Stimulated activated CD4-positive, alpha-beta T cell treated with anti-CD3 and anti-CD28 coated beads, Interleukin-2, amount 100 ng/mL, for 24 hours (primary cell): Measurements from ENCODE around the gene TMEM107.

Experiments
- DNase-seq, 2 donors: peaks; one replicate each; pipeline ENCODE4 v3.0.0-alpha.2; 2020

The TMEM107 gene

GRCh38 chr17:8148560-8148959, 27.6 kb downstream of the TMEM107 start:
- DNase-seq = no peak

DNA sequence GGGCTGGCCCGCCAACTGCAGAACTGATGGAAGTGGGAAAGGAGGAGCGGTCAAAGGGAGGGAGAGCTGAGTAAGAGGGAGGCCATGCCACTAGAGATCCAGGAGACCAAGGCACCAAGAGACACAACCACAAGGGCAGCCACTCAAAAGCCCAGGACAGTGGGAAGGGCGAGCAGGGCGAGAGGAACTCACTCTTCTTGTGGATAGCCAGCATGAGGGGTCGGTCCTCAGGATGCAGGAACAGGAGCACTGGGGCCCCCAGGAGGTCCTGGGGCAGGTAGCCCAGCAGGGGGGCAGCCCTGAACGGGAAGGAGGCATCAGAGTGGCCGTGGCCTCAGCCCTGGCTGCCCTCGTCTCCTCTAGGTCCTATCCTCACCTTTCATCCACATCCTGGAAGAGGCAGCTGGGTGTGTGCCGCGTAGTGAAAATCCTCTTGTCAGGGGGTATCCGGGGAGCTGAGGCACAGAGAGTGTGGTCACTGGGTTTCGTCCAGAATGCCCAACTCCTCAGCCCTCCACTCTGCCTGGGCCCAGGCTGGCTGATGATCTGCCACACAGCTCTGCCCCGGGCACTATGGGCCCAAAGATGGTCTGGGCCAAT, 28.3 kb downstream of the TMEM107 start:
- no peak for DNase-seq

DNA sequence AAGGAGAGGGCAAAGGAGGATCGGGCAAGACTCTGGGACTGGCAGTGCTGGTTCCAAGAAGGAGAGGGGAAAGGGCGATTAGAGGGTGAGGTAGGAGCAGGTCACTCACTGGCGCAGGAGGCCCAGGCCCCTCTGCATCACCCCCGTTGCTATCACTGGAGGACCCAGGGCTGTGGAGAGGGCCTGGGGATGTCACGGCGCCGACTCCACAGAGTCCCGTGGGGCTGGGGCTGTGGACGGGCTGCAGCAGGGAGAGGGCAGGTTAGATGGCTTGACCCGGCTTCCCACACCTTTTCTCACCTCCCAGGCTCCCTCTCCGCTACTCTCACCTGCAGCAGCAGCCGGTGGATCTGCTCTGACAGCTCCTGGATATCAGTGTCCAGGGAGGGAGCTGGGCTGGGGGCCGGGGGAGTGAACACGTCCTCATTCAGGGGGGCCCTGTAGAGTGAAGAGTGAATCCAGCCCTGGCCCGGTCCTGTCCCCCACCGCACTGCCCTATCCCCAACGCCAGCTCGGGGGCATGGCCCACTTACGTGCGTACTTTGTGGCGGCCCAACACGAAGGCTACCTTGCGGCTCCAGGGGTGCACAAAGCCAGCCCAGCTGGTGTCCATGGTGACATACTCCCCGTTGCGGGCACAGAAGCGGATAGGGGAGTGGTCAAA, 28.9 kb downstream of the TMEM107 start:
- no peak for DNase-seq

- DNase-seq = no peak
Observed at GRCh38 chr17:8146381-8147140, 29.6 kb downstream of the TMEM107 start.

GRCh38 chr17:8145811-8146210, 30.4 kb downstream of the TMEM107 start:
- DNase-seq = no peak

DNA sequence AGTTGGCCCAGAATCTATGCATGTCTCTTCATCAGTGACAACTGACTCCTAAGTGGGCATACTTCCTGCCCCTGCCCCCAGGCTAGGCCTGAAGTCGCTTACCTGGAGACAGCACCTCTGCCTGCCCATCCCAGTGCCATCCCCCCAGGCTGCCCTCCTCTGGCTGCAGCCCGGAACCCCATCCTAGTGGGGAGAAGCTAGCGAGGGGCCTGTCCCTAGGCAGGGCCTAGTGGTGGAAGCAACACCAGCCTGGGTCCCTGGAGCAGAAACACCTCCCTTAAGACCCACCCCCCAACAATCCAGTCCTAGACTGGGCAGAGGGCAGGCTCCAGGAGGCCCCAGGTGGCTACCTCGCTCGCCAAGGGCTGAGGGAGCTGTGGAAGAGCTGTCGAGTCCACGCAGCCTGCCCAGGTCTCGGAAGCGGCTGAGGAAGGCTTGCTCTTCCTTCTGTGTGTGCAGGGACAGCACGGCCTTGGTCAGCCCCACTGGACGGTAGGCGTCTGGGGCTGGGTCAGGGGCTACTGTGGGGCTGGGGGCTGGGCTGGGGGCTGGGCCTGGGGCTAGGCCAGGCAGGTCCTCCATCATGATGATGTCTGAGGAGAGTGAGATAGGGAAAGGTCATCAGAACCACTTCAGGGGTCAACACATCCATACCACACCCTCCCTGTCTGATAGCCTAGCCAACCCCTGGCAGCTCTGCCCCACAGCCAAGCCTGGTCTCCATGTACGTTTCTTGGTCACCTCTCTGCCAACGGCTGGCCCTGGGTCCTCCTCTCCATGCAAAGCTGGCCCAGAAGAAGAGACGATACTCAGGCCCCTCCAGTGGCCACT, 31.6 kb downstream of the TMEM107 start:
- no peak for DNase-seq

DNA sequence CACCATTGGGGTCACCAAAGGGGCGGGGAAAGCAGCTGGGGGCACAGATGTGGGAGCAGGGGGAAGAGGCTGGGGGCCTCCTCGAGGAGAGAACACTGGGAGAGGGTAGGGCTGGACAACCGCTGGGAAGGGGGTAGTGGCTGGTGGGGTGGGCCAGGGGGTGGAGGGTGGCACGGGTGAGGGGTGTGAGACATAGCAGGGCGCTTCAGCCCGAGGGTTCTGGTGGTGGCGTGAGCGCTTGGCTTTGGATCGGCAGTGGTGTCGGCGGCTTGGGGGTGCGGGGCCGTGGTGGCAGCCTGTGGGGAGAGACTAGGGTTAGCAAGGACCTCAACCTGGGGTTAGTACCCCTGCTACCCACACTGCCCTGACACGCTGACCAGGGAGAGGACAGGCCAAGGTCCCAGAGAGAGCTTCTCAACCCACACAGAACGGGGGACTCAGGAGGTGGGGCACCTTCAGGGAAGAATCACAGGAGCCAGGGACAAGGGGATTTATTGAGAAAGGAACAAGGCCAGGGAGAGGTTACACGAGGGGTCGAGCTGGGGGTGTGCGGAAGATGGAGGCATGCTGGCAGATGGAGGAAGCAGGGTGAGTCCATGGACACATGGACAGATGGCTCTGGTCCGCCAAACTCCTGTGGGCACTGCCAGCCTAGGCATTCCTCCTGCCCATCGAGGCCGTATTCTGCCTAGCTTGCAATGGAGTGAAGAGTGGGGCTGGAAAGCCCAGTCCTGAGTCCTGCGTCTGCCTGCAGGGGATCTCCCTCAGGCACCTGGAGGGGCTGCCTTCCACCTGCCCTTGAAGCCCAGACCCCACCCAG, 32.4 kb downstream of the TMEM107 start:
- no peak for DNase-seq

GRCh38 chr17:8142887-8143580, 33.1 kb downstream of the TMEM107 start:
- no peak for DNase-seq

DNA sequence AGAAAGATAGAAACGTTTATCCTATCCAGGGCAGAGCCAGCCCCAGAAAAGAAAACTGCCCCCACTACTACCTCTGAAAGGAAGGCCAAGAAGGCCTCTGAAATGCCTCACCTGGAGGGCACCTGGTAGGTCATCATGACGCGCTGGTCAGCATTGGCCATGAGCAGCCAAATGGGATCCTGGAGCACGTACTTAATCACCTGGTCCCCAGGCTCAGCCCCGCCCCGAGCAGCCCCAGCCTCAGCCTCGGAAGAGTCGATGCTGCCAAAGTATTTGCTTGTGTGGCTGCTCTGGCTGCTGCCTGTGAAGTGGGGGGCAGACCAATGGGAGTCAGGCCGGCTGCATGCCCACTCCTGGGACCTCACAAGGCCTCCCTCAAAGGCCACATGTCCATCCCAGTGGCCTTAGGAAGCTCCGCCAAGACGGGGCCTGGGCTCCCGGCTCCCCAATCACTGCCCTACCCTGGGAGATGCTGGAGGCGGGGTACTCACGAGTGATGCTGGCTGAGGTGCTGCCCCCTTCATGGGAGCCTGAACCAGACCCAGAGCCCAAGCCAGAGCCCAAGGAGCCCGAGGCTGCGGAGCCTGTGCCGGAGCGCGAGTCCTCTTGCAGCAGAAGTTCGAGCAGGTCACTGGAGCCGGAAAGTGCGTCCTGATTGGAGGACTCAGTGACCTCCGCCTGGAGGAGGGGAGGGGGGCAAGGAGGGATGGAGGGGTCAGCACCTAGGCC, 33.9 kb downstream of the TMEM107 start:
- DNase-seq = no peak

DNA sequence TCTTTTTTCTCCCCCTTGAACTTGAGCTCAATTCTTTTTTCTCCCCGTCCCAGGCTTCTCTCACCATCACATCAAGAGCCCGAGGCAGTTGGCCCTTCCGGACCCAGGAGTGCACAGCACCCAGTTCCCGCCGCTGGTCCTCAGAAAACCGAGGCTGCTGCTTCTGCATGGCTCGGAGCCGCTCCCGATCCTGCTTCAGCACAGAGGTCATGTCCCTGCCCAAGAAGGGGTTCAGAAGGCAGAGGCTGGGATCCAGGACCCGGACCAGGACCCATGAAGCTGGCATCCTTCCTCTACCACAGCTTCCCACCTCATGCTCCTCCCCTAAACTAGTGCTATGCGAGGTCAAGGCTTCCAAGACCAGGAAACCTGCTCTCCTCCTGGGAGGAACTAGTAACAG, 34.4 kb downstream of the TMEM107 start:
- DNase-seq = no peak

DNA sequence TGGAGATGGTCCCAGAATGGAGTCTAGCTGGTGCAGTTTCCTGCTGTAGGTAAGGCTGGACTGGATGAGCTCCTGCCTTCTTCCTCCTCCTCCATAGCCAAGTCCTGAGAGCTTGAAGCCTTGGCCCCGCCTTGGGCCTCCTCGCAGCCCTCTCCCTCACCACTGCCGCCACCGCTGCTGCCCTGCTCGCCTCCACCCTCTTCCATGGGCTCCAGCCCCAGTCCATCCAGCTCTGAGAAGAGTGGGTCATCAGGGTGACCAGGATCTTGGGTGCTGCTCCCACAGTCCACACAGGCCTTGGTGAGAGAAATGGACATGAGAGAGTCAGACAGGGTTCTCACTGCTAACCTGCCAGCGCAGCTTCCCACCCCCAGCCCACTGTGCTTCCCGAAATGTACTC, 35.1 kb downstream of the TMEM107 start:
- DNase-seq = no peak

GRCh38 chr17:8140065-8141029, 35.8 kb downstream of the TMEM107 start:
- DNase-seq = peak in 1 of 2 donors; percentile 18

DNA sequence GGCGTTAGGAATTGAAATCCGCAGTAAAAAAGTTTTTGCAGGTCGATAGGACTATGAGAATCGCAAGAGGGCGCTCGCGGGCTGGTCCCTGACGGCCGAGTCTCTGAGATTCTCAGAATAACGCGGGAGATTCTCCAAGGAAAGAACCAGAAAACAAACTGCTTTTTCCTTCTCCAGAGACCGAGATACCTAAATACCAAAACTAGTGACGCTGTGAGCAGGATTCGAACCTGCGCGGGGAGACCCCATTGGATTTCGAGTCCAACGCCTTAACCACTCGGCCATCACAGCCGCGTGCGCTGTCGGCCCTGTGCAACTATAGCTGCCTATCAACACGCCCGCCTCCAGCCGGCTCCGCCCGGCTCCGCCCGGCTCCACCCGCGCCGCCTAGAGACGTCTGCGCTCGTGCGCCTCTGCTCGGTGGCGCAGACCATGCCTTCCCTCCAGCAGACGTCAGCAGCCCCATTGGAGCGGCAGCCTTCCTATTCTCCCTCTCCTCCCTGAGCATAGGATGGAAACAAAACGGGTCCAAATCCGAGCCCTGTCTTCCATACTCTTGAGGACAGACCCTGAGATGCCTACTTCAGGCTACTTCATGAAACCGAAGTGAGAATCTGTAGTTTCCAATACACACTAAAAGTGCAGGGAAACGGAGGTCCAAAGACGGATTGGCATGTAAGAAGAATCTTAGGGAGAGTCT, 37.4 kb downstream of the TMEM107 start:
- peak; percentile 98 for DNase-seq

DNA sequence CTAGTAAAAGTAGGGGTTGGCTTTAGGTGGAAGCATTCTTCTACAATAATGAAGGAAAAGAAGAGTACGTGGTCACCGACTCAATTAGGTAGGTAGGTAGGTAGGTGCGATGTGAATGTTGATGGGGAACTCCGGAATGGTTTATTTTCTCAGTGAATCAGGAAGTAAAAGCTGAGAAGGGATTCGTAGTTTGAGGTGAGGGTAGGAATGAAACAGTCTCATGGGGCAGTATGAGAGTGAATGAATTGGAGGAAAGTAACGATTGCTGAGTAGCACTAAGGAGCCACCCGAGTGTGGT, 37.9 kb downstream of the TMEM107 start:
- DNase-seq = no peak

DNA sequence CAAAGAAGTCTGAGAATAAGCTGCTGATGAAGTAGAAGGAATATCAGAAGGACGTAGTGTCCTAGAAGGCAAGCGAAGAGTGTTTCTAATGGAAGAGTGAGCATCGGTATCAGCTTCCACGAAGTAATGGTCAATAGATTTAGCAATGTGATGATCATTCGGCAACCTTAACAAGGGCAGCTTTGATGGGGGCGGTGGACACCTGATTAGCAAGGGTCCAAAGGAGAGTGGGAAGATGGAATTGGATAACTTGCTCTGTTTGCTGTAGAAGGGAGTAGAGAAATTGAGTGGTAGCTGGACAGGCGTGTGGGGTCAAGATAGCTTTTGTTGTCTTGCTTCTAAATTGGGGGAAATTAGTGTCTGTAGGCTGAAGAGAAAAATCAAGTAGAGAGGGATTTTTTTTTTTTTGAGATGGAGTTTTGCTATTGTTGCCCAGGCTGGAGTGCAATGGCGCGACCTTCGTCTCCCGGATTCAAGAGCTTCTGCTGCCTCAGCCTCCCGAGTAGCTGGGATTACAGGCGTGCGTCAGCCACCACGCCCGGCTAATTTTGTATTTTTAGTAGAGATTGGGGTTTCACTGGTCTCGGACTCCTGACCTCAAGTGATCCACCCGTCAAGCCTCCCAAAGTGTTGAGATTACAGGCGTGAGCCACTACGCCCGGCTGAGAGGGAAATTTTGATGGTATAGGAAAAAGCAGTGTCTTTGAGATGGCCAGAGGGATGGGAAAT, 38.4 kb downstream of the TMEM107 start:
- DNase-seq = peak in 1 of 2 donors; percentile 18

DNA sequence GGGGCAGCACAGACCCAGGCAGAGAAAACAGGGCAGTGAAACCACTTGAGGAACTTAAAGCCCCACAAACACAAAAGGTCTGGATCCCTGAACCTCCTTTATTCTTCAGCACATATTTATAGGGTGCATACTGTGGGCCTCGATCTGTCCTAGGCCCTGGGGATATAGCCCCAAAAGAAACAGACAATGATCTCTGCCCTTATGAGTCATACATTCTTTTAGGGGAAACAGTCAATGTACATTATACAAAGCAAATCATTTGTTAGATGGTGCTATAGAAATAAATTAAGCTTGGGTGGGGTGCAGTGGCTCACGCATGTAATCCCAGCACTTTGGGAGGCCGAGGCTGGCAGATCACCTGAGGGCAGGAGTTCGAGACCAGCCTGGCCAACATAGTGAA, 42.2 kb downstream of the TMEM107 start:
- no peak for DNase-seq

- no peak for DNase-seq
Observed at GRCh38 chr17:8133399-8133798, 42.8 kb downstream of the TMEM107 start.

- no peak for DNase-seq
Observed at GRCh38 chr17:8131844-8132441, 44.2 kb downstream of the TMEM107 start.
